H9 (cell line): Measurements from ENCODE around the gene SPSB3. TPM values are rescaled to one million over a fixed set of nuclear protein-coding genes. Genes with fewer than 3 reads are reported as not detected.

ENCODE experiments used
- DNase-seq: peaks from one replicate; pipeline ENCODE4 v3.0.0-alpha.2; 2017
- H2AFZ ChIP-seq: one replicate; pipeline ENCODE4 v1.6.1; 2013; ENCODE audit warnings: mild to moderate bottlenecking, low read length, control low read depth, moderate library complexity
- H2AK5ac ChIP-seq: 2 replicates; pipeline ENCODE4 v1.6.1; 2013; ENCODE audit warnings: low read length, control low read depth, mixed read lengths; ENCODE audit not compliant: insufficient read length
- H2BK120ac ChIP-seq: one replicate; pipeline ENCODE4 v1.6.1; 2013; ENCODE audit warnings: low read depth, mild to moderate bottlenecking, low read length, control low read depth, inconsistent platforms; ENCODE audit not compliant: poor library complexity, severe bottlenecking
- H2BK12ac ChIP-seq: 2 replicates; pipeline ENCODE4 v1.6.1; 2013; ENCODE audit warnings: low read length, control low read depth, mixed read lengths, low read depth; ENCODE audit not compliant: insufficient read length
- H2BK15ac ChIP-seq: 2 replicates; pipeline ENCODE4 v1.6.1; 2013; ENCODE audit warnings: low read depth, low read length, control low read depth
- H2BK20ac ChIP-seq: one replicate; pipeline ENCODE4 v1.6.1; 2013; ENCODE audit warnings: low read depth, mild to moderate bottlenecking, low read length, control low read depth, inconsistent platforms; ENCODE audit not compliant: poor library complexity, severe bottlenecking
- H2BK5ac ChIP-seq: 2 replicates; pipeline ENCODE4 v1.6.1; 2013; ENCODE audit warnings: low read length, control low read depth, mixed read lengths; ENCODE audit not compliant: insufficient read length
- H3K14ac ChIP-seq: 2 replicates; pipeline ENCODE4 v1.6.1; 2013; ENCODE audit warnings: low read length, control low read depth; ENCODE audit not compliant: insufficient read depth
- H3K18ac ChIP-seq: 2 replicates; pipeline ENCODE4 v1.6.1; 2013; ENCODE audit warnings: low read depth, mild to moderate bottlenecking, mixed read lengths, low read length, control low read depth; ENCODE audit not compliant: insufficient read length
- H3K23ac ChIP-seq: 2 replicates; pipeline ENCODE4 v1.6.1; 2013; ENCODE audit warnings: low read length, control low read depth, mixed read lengths, low read depth; ENCODE audit not compliant: insufficient read length
- H3K23me2 ChIP-seq: 2 replicates; pipeline ENCODE4 v1.6.1; 2013; ENCODE audit warnings: low read depth, mild to moderate bottlenecking, mixed read lengths, low read length, control low read depth; ENCODE audit not compliant: insufficient read length, poor library complexity, severe bottlenecking
- H3K27ac ChIP-seq: 2 replicates; pipeline ENCODE4 v1.5.1; 2013; ENCODE audit warnings: low read length, control low read depth, mixed read lengths, low read depth; ENCODE audit not compliant: insufficient read length
- H3K27me3 ChIP-seq: 2 replicates; pipeline ENCODE4 v1.6.1; 2013; ENCODE audit warnings: low read length, control low read depth, inconsistent platforms; ENCODE audit not compliant: insufficient read depth
- H3K4ac ChIP-seq: 2 replicates; pipeline ENCODE4 v1.6.1; 2013; ENCODE audit warnings: low read depth, mild to moderate bottlenecking, control low read depth, inconsistent platforms, low read length, moderate library complexity
- H3K4me1 ChIP-seq: 2 replicates; pipeline ENCODE4 v1.6.1; 2013; ENCODE audit warnings: low read length, control low read depth, inconsistent platforms; ENCODE audit not compliant: insufficient read depth
- H3K4me2 ChIP-seq: 2 replicates; pipeline ENCODE4 v1.6.1; 2013; ENCODE audit warnings: low read length, control low read depth, mixed read lengths; ENCODE audit not compliant: insufficient read length, insufficient read depth
- H3K56ac ChIP-seq: 2 replicates; pipeline ENCODE4 v1.6.1; 2013; ENCODE audit warnings: low read depth, mild to moderate bottlenecking, mixed read lengths, low read length, control low read depth; ENCODE audit not compliant: insufficient read length
- H3K79me1 ChIP-seq: 2 replicates; pipeline ENCODE4 v1.6.1; 2013; ENCODE audit warnings: low read depth, mild to moderate bottlenecking, moderate library complexity, low read length, control low read depth, inconsistent platforms; ENCODE audit not compliant: insufficient read depth, poor library complexity, severe bottlenecking
- H3K79me2 ChIP-seq: 2 replicates; pipeline ENCODE4 v1.6.1; 2013; ENCODE audit warnings: low read length, control low read depth, inconsistent platforms; ENCODE audit not compliant: insufficient read depth
- H3K9ac ChIP-seq: 2 replicates; pipeline ENCODE4 v1.6.1; 2013; ENCODE audit warnings: low read length, control low read depth, mixed read lengths; ENCODE audit not compliant: insufficient read length; ENCODE audit errors: extremely low read depth
- H3K9me3 ChIP-seq: one replicate; pipeline ENCODE4 v1.6.1; 2013; ENCODE audit warnings: low read depth, low read length, inconsistent platforms; ENCODE audit not compliant: control insufficient read depth
- H3T11ph ChIP-seq: one replicate; pipeline ENCODE4 v1.6.1; 2013; ENCODE audit warnings: mild to moderate bottlenecking, low read length, control low read depth, inconsistent platforms
- H4K20me1 ChIP-seq: one replicate; pipeline ENCODE4 v1.6.1; 2013; ENCODE audit not compliant: control insufficient read depth, insufficient read length, insufficient read depth
- H4K5ac ChIP-seq: 2 replicates; pipeline ENCODE4 v1.6.1; 2013; ENCODE audit warnings: low read depth, mild to moderate bottlenecking, mixed read lengths, low read length, control low read depth; ENCODE audit not compliant: insufficient read length
- H4K8ac ChIP-seq: replicated peaks from 2 replicates; pipeline ENCODE4 v1.6.1; 2013; ENCODE audit warnings: low read length, control low read depth, mixed read lengths, low read depth; ENCODE audit not compliant: insufficient read length
- H4K91ac ChIP-seq: 2 replicates; pipeline ENCODE4 v1.6.1; 2013; ENCODE audit warnings: low read depth, mild to moderate bottlenecking, moderate library complexity, mixed read lengths, low read length, control low read depth; ENCODE audit not compliant: insufficient read length
- H3K27ac Mint-ChIP-seq, 3 experiments: 2 replicates in 2 of 3; 3 replicates in 1 of 3; pipeline ENCODE4 v1.8.0; 2020 to 2021; ENCODE audit warnings: mixed read lengths in 3 of 3, mild to moderate bottlenecking in 1 of 3, moderate library complexity in 1 of 3
- H3K27me3 Mint-ChIP-seq: 2 replicates; pipeline ENCODE4 v1.8.0; 2021; ENCODE audit warnings: low read depth, mild to moderate bottlenecking, moderate library complexity, mixed read lengths
- H3K36me3 Mint-ChIP-seq, 3 experiments: 2 replicates in 2 of 3; 3 replicates in 1 of 3; pipeline ENCODE4 v1.8.0; 2020 to 2021; ENCODE audit warnings: low read depth in 3 of 3, mixed read lengths in 3 of 3; ENCODE audit not compliant: insufficient read depth in 1 of 3
- H3K4me1 Mint-ChIP-seq, 2 experiments: 2 replicates each; pipeline ENCODE4 v1.8.0; 2020; ENCODE audit warnings: mixed read lengths in 2 of 2
- H3K4me3 Mint-ChIP-seq, 2 experiments: 2 replicates in 1 of 2; 3 replicates in 1 of 2; pipeline ENCODE4 v1.8.0; 2020 to 2021; ENCODE audit warnings: mild to moderate bottlenecking in 2 of 2, mixed read lengths in 2 of 2, moderate library complexity in 1 of 2
- H3K9me3 Mint-ChIP-seq, 2 experiments: 2 replicates in 1 of 2; 3 replicates in 1 of 2; pipeline ENCODE4 v1.8.0; 2020; ENCODE audit warnings: mild to moderate bottlenecking in 2 of 2, mixed read lengths in 2 of 2, moderate library complexity in 1 of 2
- whole genome bisulfite sequencing: extraction: QIAGEN DNeasy Blood & Tissue Kit; methylation state at CpG from one replicate; pipeline ENCODE4 v1.1.7; 2013; ENCODE audit warnings: missing lambda C conversion rate, low lambda C conversion rate, mixed read lengths; ENCODE audit not compliant: insufficient read length; ENCODE audit errors: extremely low coverage; 5-methylcytosine and 5-hydroxymethylcytosine counted together
- total RNA-seq: library from RNA; stranded (reverse); gene quantifications from 2 replicates; pipeline ENCODE4 v1.2.1, GENCODE V29; 2021
- TF ChIP-seq, protein P1 (sequence below): fragments of 200-600 bp; sonication (generic); conservative IDR thresholded peaks from 3 replicates; pipeline ENCODE4 v1.8.0; 2021; ENCODE audit warnings: antibody characterized with exemption, mild to moderate bottlenecking

SPSB3 gene
- total RNA-seq, 1 experiment from 2014 or later: 19.9 TPM

DNA sequence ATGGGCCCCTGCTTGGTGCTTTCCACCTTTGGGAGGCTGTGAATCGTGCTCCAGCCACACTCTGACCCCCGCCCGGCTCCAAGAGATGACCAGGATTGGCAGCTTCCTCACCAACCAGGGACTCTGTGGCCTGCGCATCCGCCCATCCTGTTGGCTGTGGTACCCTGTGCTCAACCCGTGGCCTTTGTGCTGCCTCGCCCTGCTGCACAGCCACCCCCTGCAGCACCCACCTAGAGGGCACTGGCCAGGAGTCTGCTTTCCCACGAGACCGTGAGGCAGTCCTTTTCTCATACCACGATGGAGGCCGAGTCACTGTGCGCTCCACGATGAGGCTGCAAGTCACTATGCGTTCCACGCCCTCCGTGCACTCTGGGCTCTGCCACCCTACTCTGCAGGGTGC is 30.4 kb downstream of the SPSB3 start:
- Histone ChIP-seq H4K8ac (no peak overlapping the region), H2BK20ac (no peak overlapping the region), H3K27ac (no peak overlapping the region), H3K4me2 (no peak overlapping the region), H3K9me3 (no peaks in the 10 kb centered on the region), H2BK12ac (no peak overlapping the region), H3K14ac (no peak overlapping the region), H3K9ac (no peak overlapping the region), H3K79me2 (no peaks in the 10 kb centered on the region), H3K79me1 (no peaks in the 10 kb centered on the region), H2AFZ (no peak overlapping the region), H2BK120ac (no peak overlapping the region), H2BK5ac (no peak overlapping the region), H4K91ac (no peak overlapping the region), H3T11ph (no peak overlapping the region), H3K56ac (no peak overlapping the region), H2BK15ac (no peak overlapping the region), H3K4me1 (no peaks in the 10 kb centered on the region), H2AK5ac (no peak overlapping the region), H3K4ac (no peak overlapping the region), H4K5ac (no peak overlapping the region), H3K18ac (no peak overlapping the region), H3K23ac (no peak overlapping the region), H3K23me2 (no peaks in the 10 kb centered on the region), H4K20me1 (no peaks in the 10 kb centered on the region), H3K27me3 (no peaks in the 10 kb centered on the region)
- no CpG with 5 or more reads among the region's 16 CpGs for WGBS
- H3K4me3 Mint-ChIP-seq: no peak overlapping the region
- no peak for DNase-seq
- no peaks in the 10 kb centered on the region for H3K27me3 Mint-ChIP-seq
- H3K9me3 Mint-ChIP-seq: no peaks in the 10 kb centered on the region
- peaks cover 0 to 42% (median 34%) of the 10 kb centered on the region in 3 experiments; a peak in 6 of 7 replicates for H3K36me3 Mint-ChIP-seq
- no peak overlapping the region for H3K27ac Mint-ChIP-seq
- TF ChIP-seq, protein P1, sequence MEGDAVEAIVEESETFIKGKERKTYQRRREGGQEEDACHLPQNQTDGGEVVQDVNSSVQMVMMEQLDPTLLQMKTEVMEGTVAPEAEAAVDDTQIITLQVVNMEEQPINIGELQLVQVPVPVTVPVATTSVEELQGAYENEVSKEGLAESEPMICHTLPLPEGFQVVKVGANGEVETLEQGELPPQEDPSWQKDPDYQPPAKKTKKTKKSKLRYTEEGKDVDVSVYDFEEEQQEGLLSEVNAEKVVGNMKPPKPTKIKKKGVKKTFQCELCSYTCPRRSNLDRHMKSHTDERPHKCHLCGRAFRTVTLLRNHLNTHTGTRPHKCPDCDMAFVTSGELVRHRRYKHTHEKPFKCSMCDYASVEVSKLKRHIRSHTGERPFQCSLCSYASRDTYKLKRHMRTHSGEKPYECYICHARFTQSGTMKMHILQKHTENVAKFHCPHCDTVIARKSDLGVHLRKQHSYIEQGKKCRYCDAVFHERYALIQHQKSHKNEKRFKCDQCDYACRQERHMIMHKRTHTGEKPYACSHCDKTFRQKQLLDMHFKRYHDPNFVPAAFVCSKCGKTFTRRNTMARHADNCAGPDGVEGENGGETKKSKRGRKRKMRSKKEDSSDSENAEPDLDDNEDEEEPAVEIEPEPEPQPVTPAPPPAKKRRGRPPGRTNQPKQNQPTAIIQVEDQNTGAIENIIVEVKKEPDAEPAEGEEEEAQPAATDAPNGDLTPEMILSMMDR: no peak
- H3K4me1 Mint-ChIP-seq: no peaks in the 10 kb centered on the region
